HG02610 (cell line): ENCODE data around the gene SPNS1.
"Not testable (repeated sequence)": the region's sequence is repeated elsewhere in the genome, so short reads cannot be mapped to it uniquely, and the experiment has no call there.

ENCODE experiments used
- ATAC-seq: cut with Tn5 transposase; IDR thresholded peaks from one replicate; pipeline ENCODE4 v1.9.1; 2021; ENCODE audit warnings: mild to moderate bottlenecking, moderate library complexity; ENCODE audit not compliant: unreplicated experiment

Gene SPNS1

DNA sequence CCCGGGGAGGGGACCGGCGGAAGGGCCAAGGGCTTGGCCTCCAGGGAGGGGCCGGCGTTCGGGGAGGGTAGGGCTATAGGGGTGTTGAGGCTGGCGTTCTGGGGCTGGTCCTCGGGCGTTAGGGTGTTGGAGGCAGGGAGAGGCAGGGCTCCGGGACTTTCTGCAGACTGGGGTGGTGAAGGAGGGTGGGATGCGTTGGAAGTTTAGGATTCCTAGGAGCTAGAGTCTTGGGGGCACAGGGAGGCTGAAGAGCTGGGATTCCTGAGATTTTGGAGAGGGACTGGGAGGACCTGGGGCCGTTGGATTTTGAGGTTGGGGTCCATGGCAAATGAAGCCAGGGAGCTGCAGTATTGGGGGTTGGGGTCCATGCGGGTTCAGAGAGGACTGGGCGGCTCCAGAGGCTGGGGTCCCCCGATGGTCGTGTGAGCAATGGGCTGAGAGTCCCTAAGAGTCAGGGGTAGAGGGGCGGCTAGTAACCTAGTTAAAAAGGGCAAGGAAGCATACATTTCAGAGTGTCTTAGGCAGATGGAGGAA is 23.1 kb upstream of the SPNS1 start:
- peak; percentile 18 for ATAC-seq

DNA sequence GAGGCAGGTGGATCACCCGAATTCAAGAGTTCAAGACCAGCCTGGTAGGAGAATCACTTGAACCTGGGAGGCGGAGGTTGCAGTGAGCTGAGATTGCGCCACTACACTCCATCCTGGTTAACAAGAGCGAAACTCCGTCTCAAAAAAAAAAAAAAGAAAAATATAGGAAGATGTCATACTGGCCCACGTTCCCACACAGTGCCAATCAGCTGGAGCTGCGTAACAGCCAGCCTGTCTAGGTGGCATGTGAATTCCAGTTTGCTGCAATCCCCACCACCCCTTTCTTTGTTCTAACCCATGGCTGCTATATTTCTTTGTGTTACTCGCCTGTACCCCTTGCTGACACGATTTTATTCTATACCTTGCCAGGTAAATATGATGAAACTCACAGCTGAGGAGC is 16.4 kb upstream of the SPNS1 start:
- no peak for ATAC-seq

DNA sequence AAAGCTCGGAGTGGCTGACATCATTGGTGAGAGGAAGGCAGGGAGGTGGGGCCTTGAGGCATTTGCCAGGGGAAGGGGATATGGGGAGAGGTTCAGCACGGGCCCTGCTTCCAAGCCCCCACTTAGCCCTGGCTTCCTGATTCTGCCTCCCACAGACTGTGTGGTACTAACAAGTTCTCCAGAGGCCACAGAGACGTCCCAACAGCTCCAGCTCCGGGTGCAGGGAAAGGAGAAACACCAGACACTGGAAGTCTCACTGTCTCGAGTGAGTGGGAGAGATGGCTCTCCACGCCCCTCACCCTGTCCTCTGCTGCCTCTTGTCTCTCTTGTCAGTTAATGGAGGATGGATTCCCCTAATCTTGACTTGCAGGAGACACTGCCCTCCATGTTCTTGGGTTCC is 15.7 kb upstream of the SPNS1 start:
- no peak for ATAC-seq

DNA sequence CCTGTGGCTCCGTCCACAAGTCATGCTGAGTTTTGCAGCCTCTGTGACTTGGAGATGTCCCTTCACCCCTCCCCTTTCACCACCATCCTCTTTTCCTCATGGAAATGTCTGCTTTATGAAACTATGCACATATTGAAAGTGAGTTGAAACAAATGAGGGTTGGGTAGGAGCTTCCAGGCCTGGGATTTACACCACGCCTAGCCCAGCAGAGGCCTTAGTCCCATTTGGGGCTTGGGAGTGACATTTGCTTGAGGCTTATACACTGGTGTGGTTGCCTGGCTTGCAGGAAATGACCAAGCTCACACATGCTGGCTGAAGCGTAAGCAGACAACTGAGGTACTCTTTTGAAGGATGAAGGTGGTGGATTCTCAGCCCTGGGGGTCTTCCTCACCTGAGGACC is 10.5 kb upstream of the SPNS1 start:
- ATAC-seq, result no peak

DNA sequence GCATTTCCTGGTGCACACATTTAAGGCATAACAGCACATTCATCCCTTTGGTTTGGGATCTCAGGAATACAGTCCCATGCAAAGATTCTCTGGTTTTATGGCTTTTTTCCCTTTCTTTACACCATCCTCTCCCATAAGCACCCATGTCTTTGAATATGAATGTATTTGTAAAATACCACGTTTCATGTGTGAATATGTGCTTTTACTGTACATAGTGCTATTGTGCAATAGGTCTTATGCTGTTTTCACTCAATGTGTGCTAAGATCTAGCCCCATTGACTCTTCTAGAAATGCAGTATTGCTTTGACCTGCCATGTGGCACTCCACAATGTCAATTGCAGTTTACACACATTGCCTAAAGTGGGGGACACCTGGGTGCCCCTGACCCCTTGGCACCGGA is 10.1 kb upstream of the SPNS1 start:
- no peak for ATAC-seq

DNA sequence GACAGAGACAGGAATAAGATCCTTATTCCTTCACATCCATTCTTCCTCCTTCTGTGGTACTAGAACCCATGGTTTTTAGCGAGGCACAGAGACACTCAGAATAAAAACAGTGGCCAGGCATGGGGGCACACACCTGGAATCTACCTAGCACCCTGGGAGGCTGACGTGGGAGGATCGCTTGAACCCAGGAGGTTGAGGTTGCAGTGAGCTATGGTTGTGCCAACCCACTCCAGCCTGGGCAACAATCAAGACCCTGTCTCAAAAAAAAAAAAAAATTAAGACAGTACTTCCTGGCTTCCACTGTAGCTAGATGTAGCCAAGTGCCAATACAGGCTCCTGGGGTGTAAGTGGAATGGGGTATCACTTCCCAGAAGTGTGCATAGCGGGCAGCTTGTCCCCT is 7.4 kb upstream of the SPNS1 start:
- no peak for ATAC-seq

DNA sequence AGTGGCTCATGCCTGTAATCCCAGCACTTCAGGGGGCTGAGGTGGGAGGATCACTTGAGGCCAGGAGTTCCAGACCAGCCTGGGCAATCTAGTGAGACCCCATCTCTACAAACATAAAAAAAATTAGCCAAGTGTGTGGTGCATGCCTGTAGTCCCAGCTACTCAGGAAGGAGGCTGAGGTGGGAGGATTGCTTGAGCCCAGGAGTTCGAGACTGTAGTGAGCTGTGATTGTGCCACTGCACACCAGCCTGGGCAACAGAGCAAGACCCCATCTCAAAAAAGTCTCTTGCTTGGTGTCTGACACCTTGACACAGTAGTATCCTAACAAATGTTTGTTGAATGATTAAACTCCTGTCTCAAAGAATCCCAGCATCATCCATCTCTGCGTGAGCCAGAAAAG is 4.9 kb upstream of the SPNS1 start:
- ATAC-seq, result not testable (repeated sequence)

DNA sequence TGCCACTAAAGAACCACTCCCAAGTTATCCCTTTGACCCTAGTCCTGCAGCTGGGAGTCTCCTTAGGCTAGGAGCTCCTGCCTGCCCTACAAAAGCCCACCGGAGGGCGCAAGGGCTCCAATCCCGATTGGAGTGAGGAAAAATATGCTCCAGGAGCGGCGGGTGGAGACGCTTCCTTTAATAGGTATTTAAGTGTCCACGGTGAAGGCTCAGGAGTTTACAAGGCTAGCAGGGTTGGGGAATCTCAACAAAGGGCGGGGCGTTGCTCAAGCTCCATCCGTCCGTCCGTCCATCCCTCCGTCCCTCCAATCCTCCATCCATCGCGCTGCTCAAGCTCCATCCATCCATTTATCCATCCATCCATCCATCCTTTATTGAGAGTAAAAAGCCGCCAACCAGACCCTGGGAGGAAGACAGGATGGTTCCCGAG is 556 bp upstream of the SPNS1 start:
- ATAC-seq, result no peak

DNA sequence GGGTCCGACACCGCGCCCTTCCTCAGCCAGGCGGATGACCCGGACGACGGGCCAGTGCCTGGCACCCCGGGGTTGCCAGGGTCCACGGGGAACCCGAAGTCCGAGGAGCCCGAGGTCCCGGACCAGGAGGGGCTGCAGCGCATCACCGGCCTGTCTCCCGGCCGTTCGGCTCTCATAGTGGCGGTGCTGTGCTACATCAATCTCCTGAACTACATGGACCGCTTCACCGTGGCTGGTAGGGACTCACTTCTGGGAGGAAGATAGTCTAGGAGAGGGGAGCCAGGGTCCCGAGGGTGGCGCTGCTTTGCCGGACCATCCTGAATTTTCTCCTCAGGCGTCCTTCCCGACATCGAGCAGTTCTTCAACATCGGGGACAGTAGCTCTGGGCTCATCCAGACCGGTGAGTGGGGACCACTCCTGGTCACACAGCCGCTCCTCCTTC is 601 bp downstream of the SPNS1 start:
- peak; percentile 12 for ATAC-seq

DNA sequence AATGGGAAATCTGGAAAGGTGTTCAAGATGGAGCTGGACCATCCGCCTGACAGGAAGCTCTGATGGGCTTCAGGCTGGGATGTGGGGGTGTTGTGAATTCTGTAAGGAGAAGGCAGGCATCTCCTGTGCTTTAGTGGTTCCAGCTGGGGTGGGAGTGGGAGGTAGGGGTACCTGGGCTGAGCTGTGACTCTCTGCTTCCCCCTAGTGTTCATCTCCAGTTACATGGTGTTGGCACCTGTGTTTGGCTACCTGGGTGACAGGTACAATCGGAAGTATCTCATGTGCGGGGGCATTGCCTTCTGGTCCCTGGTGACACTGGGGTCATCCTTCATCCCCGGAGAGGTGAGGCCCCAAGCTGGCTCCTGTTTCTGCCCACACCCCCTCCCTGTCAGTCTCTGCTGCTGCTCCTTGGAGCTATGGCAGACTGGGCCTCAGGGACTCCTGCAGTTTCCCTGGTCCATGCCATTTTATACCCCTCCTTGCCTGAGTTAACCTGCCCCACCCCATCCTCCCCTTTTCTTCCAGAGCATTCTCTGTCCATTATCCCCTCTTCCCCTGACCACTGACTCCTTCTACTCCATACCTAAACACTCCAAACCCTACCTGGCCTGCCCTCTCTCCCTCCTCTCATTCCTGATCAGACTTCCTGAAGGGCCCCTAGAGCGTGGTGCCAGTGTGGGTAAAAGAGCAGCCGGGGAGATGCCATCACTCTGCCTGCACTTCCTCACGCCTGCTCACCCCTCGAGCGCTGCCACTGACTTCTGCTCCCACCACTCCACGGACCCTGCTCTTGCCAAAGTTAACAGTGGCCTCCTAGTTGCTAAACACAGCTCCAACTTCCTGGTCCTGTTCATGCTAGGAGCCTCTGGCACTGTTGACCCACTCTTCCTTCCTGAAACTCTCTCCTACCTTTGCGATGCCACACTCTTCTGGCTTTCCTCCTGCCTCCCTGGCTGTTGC is 3.4 kb downstream of the SPNS1 start:
- no peak for ATAC-seq

DNA sequence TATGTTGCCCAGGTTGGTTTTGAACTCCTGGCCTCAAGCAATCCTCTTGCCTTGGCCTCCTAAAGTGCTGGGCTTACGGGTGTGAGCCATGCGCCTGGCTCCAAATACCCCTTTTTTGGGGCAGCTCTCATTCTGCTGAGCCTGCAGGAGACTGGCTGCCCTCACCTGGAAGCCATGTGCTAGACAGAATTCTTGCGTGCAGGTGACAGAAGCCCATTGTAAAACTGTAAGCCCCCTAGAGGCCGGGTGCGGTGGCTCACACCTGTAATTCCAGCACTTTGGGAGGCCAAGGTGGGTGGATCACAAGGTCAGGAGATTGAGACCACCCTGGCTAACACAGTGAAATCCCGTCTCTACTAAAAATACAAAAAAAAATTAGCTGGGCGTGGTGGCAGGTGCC is 5.8 kb downstream of the SPNS1 start:
- ATAC-seq, result not testable (repeated sequence)

DNA sequence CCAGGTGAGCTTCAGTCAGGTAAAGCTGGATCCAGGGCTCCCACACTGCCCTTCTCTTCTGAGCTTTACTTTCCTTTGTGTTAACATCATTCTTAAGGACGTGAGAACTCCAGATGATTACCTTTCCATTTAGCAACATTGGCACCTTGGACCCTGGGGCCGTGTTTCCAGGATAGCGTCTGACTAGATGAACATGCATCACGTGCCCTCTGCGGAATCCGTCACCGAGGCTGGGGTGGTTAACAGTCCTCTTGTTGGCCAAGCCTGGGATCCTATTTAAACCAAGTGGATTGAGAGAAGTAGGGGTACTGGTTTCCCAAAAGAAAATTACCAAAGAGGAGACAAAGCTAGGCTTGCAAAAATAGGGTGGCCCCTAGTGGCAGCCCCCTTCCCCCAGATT is 6.4 kb downstream of the SPNS1 start:
- no peak for ATAC-seq

DNA sequence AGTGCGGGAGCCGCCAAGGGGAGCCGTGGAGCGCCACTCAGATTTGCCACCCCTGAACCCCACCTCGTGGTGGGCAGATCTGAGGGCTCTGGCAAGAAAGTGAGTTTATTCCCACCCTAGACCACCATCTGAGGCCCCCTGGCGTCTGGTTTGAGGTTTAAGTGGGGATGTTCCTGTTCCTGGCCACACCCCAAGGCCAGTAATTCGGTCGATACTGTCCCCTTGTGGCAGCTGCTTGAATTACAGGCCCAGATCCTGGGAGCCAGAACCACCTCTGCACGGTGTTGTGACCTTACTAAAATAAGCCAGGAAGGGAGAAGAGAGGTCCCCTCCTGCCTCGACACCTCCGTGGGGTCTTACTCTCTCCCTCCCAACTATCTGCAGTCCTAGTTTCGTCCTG is 6.9 kb downstream of the SPNS1 start:
- no peak for ATAC-seq

DNA sequence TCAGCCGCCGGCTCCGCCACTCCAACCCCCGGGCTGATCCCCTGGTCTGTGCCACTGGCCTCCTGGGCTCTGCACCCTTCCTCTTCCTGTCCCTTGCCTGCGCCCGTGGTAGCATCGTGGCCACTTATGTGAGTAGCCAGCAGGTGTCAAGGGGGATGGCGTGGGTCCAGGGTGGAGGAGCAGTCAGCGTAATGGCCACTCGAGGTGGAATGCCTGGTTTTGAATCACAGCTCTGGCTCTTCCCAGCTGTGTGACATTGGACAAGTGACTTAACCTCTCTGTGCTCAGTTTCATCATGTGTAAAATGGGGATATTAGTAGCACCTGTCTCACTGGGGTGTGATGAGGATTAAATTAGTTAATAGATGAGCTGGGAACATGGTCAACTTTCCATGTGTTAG is 7.8 kb downstream of the SPNS1 start:
- no peak for ATAC-seq

DNA sequence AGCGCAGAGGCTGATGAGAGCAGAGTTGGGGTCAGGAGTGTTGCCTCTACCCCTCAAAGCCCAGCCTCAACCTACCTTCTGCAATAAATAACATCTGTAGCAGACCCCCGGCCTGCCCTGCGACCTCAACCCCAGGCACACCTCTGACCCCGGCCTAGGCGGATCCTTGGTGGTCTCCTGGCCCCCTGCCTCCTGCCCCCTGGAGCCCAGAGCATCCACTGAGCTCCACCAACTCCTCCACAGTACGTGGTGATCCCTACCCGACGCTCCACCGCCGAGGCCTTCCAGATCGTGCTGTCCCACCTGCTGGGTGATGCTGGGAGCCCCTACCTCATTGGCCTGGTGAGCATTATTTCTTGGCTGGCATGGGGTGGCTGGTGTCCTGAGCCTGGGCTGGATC is 8.4 kb downstream of the SPNS1 start:
- ATAC-seq, result no peak

DNA sequence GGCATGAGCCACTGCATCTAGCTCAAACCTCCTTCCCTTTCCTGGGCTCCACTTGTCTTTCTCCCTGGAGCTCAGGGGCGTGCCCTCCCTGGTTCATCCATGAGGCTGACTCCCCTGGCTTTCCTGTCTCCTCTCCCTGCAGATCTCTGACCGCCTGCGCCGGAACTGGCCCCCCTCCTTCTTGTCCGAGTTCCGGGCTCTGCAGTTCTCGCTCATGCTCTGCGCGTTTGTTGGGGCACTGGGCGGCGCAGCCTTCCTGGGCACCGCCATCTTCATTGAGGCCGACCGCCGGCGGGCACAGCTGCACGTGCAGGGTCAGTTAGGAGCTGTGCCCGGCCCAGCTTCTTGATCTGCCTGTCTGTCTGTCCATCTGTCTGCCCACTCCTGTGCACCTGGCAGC is 9.1 kb downstream of the SPNS1 start:
- ATAC-seq, result no peak

DNA sequence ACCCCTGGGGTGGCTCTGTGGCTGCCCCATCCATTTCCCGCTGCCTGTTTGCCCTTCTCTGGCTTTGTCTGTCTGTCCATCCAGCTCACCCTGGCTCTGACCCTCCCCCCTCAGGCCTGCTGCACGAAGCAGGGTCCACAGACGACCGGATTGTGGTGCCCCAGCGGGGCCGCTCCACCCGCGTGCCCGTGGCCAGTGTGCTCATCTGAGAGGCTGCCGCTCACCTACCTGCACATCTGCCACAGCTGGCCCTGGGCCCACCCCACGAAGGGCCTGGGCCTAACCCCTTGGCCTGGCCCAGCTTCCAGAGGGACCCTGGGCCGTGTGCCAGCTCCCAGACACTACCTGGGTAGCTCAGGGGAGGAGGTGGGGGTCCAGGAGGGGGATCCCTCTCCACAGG is 9.5 kb downstream of the SPNS1 start:
- no peak for ATAC-seq

DNA sequence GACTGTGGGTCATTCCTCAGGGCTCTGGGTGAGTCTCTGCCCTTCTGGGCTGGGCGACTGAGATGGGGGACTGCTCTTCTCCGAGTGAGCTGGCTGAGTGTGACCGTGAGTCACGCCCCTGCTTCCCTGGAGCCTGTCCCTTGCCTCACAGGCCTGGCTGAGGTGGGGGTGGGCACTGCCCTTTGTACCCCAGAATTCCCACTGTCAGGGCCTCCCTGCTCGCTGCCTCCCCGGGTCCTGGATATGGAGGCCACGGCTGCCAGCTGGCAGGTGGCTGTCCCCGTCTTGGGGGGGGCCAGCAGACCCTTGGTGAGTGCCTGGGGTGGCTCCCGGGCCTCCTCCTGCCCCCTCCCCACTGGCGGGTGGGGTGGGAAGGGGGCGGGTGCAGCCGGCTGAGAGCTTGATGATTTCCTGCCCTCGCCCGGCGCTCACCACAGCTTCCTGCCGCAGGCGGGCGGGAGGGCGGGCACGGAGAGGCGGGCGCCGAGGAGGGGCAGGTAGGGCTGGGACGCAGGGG is 10.1 kb downstream of the SPNS1 start, which contains the start of gene LAT:
Gene LAT, plus strand, starts transcription at position 434 of the 517 bp plus-strand sequence. CDS start 366 bp downstream, outside the sequence.
- no peak for ATAC-seq

DNA sequence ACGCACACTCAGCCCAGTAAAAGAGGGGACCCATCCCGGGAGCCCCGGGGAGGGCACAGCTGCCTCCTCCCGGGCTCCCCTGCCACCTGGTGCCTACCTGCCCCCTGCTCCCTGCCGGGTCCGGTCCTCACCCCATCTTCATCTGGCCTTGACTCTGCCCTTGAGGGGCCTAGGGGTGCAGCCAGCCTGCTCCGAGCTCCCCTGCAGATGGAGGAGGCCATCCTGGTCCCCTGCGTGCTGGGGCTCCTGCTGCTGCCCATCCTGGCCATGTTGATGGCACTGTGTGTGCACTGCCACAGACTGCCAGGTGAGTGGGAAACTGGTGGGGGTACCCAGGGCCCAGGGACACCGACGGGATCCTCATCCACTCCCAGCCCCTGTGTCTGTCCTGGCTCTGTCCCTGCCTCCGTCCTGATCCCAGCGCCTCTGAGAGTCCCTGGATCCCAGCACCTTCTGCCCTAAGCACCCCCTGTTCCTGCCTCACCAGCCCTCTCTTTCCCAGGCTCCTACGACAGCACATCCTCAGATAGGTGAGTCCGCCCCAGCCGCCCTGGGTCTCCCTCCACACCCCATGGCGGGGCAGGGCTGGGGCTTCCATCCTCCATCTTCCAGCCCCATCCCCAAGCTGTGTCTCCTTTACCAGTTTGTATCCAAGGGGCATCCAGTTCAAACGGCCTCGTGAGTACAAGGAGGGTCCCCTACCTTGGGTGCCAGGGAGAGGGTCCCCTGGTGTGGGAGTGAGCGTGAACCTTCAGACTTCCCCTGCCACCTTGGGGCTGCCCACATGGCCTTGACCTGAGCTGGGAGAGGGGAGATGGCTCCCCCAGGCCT is 10.8 kb downstream of the SPNS1 start:
- no peak for ATAC-seq

DNA sequence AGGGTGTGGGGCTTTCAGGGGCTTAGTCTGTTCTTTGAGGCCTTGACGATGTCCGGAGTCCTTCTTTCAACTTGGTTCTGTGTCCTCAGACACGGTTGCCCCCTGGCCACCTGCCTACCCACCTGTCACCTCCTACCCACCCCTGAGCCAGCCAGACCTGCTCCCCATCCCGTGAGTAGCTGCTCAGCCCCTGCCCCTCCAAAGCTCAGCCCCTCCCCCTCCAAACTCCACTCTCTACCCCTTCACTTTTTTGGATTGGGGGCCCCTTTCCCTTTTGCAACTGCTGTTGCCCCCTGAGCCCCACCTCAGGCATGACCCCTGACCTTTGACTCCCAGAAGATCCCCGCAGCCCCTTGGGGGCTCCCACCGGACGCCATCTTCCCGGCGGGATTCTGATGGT is 11.5 kb downstream of the SPNS1 start:
- ATAC-seq, result no peak

DNA sequence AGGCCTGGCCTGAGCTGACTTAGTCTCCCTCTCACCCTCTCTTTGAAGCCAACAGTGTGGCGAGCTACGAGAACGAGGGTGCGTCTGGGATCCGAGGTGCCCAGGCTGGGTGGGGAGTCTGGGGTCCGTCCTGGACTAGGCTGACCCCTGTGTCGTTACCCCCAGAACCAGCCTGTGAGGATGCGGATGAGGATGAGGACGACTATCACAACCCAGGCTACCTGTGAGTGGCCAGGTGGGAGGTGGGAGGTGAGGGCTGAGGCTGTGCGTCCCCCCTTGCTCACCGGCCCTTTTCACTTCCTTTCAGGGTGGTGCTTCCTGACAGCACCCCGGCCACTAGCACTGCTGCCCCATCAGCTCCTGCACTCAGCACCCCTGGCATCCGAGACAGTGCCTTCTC is 11.9 kb downstream of the SPNS1 start:
- ATAC-seq, result no peak
